OCI-LY3 (cell line): ENCODE results near the gene MCM3AP.

Experiments
- CTCF ChIP-seq: fragments of 200-600, 300-600 bp; sonication (generic); IDR thresholded peaks from 2 replicates; pipeline ENCODE4 v1.5.1; 2014; ENCODE audit warnings: antibody characterized with exemption, low read length, low read depth
- EZH2phosphoT487 ChIP-seq: fragments of 200-600 bp; shearing (Covaris generic); IDR thresholded peaks from 2 replicates; pipeline ENCODE4 v1.6.1; 2018; ENCODE audit warnings: antibody characterized with exemption, mixed run types, low read depth

GRCh38 chr21:46243325-46243724 lies 42.1 kb downstream of the MCM3AP start:
- TF ChIP-seq EZH2phosphoT487: no peak
- TF ChIP-seq CTCF: no peak
